HG02588 (cell line): ENCODE data around the gene VSIG2.
A peak's percentile ranks its signal among the peaks of the same experiment; 100 is the strongest.

Experiments used
- ATAC-seq: cut with Tn5 transposase; IDR thresholded peaks from one replicate; pipeline ENCODE4 v1.9.1; 2021; ENCODE audit warnings: mild to moderate bottlenecking, moderate library complexity; ENCODE audit not compliant: unreplicated experiment

Gene VSIG2

DNA sequence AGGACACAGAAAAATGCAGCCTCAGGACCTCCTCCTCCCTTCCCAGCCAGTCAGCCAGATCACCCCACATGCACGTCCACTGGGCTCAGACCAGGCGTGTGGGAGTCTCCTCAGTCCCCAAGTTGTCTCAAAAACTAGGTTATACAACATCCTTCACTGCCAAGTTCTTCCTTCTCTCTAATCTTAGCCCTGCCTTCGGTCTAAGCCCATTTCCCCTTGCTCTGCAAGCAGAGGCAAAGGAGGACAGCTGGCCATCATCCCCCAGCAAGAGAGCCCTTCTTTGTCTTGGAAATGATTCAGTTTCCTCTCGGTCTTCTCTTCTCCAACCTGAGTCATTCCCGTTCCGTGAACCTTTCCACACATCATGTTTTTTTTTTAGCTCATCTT, 26.3 kb downstream of the VSIG2 start:
- no peak for ATAC-seq

- ATAC-seq: peak; percentile 96
Measured at GRCh38 chr11:124724979-124725718, 26.9 kb downstream of the VSIG2 start.

GRCh38 chr11:124722176-124722575, 29.9 kb downstream of the VSIG2 start:
- ATAC-seq: no peak

DNA sequence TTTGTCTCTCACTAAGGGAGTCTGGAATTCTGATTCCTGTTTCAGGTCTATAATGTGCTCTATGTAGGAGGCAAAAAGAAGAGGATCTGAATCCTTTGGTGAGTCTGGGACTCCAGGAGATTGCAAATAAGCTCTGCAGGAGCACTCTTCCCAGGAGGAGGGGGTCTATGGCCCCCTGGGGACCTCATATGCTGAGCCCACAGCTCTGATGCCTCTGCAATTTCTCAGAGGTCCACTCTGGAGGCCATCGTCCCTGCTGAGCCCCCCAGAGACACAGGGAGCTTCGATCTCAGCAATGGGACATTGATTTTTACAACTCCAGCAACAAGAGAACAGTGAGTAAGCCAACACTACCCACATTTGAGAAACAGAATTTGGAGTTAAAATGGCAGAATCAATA, 32.5 kb downstream of the VSIG2 start:
- no peak for ATAC-seq

GRCh38 chr11:124718801-124719200, 33.3 kb downstream of the VSIG2 start:
- ATAC-seq: no peak

DNA sequence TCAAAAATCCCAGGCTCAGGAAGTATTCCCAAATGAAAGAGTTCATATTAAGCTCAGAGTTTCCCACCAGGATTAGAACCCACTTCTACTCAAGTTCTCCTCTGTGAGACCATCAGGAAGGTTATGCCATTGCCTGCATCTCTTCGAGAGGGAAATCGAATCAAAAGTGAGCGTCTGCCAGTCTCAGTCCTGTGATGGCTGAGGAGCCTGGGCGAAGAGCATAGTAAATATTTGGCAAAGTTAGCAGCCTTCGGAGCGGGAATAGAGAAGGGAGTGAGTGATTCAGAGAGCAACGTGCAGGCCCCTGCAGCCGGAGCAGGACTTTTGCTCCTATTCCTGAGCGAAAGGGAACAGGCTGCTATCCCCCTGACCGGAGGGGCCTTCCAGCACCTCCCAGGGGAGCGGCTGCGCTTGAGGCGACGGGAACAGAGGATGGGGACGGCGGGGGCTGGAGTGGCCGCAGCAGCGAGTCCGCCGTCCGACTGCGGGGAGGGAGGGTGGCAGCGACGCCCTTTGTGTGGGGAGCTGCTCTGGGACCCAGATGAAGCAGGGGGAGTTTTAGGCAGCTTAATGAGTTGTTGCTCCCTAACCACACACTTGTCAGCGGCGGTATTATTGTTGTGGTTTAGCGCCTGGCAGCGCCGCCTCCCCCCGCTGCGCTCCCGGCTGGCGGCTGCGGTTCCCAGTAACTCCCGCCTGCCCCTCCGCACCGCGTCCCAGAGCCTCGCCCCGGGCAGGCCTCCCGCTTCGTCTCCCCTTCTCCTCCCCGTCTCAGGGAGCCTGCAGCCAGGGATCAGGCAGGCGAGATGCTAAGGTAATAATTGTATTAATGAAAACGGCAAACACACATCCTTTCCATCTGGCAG, 34.0 kb downstream of the VSIG2 start:
- no peak for ATAC-seq

DNA sequence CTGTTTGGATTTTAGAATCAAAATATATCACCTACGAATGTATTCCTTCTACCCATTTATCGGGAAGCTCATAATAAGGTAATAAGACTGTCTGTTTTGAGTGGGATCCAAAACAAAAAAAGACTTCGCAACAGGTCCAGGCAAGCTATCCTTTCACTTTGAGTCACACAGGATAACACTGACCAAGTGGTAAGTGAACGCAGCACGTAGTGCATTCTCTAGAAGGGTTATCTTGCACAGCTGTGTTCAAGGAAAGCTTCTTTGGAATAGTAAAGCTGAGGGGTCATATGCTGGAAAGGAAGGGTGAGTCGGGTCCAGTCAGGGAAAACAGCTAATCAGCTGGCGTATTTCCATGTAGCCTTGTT, 34.7 kb downstream of the VSIG2 start:
- peak; percentile 56 for ATAC-seq

GRCh38 chr11:124716591-124716990, 35.5 kb downstream of the VSIG2 start:
- no peak for ATAC-seq

GRCh38 chr11:124712392-124712791, 39.7 kb downstream of the VSIG2 start:
- ATAC-seq: no peak

- ATAC-seq: no peak
Measured at GRCh38 chr11:124707829-124708228, 44.2 kb downstream of the VSIG2 start.

DNA sequence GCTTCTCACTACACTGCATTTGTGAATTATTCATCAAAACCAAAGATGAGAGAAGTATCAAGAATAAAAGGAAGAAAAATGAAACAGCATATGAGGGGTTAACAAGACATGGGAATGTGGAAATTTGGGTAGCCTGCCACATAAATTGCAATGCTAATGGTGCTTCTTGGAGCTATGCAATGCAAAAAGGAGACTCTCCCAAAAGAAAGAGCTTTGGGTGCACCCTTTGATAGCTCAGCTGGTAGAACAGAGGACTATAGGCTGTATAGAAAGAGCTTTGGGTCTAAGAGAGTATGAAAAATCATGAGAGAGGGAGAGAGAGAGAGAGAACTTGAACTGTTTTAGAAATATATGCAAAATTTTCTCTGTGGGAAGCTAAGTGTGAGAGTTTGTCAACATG, 52.0 kb downstream of the VSIG2 start:
- no peak for ATAC-seq

- no peak for ATAC-seq
Measured at GRCh38 chr11:124699547-124699946, 52.5 kb downstream of the VSIG2 start.
